ENCODE results near the gene SELENOI.
"Not testable (repeated sequence)": the region's sequence is repeated elsewhere in the genome, so short reads cannot be mapped to it uniquely, and the experiment has no call there.

SELENOI gene

GRCh38 chr2:26349690-26350089 is 3.7 kb downstream of the SELENOI start:
- no peak for FAIRE-seq

GRCh38 chr2:26351375-26352090 is 5.6 kb downstream of the SELENOI start:
- FAIRE-seq = no peak
- DNase-seq (ENCODE audit: insufficient read length, low spot score) = no peak
- TF ChIP-seq CTCF (IDR thresholded peaks at IDR 0.05; ENCODE audit: insufficient read depth, missing control alignments) = no peak

More at GRCh38 chr2:26349690-26350089, 3.7 kb downstream of the SELENOI start:
- no peak for TF ChIP-seq CTCF (IDR thresholded peaks at IDR 0.05; ENCODE audit: insufficient read depth, missing control alignments)
- no peak for DNase-seq (ENCODE audit: insufficient read length, low spot score)

GRCh38 chr2:26352892-26353291 is 6.9 kb downstream of the SELENOI start:
- TF ChIP-seq CTCF (IDR thresholded peaks at IDR 0.05; ENCODE audit: insufficient read depth, missing control alignments) = no peak
- DNase-seq (ENCODE audit: insufficient read length, low spot score) (no peak), FAIRE-seq (no peak)

GRCh38 chr2:26354469-26354868 is 8.5 kb downstream of the SELENOI start:
- FAIRE-seq; DNase-seq (ENCODE audit: insufficient read length, low spot score): not testable (repeated sequence)

- no peak for FAIRE-seq
- no peak for TF ChIP-seq CTCF (IDR thresholded peaks at IDR 0.05; ENCODE audit: insufficient read depth, missing control alignments)
- no peak for DNase-seq (ENCODE audit: insufficient read length, low spot score)
These were observed 9.4 kb downstream of the SELENOI start for GRCh38 chr2:26355038-26355995.

GRCh38 chr2:26356111-26356510 is 10.2 kb downstream of the SELENOI start:
- FAIRE-seq (no peak), DNase-seq (ENCODE audit: insufficient read length, low spot score) (no peak)
- TF ChIP-seq CTCF (IDR thresholded peaks at IDR 0.05; ENCODE audit: insufficient read depth, missing control alignments) = no peak

- no peak for TF ChIP-seq CTCF (IDR thresholded peaks at IDR 0.05; ENCODE audit: insufficient read depth, missing control alignments)
- no peak for FAIRE-seq
These were observed 10.8 kb downstream of the SELENOI start for GRCh38 chr2:26356771-26357170.

More at GRCh38 chr2:26356771-26357170, 10.8 kb downstream of the SELENOI start:
- no peak for DNase-seq (ENCODE audit: insufficient read length, low spot score)
